Panc1 (cell line): ENCODE data around the gene TCTN3. TPM values are rescaled to one million over a fixed set of nuclear protein-coding genes. Genes with fewer than 3 reads are reported as not detected.

Experiments used
- ATAC-seq: fragments of 200-7000 bp; cut with Tn5 transposase; 2 replicates; pipeline ENCODE4 v1.9.1; 2020; ENCODE audit warnings: mild to moderate bottlenecking, moderate library complexity
- BruUV-seq: library from RNA; stranded (reverse); fragments of 400-500 nt; replicated peaks from 2 replicates; lab custom pipeline; 2021; lab: Mats Ljungman, UMichigan
- CTCF ChIA-PET: fragments of 300-600 bp; sonication (Branson Sonifier 250); formaldehyde crosslinking; loops from one replicate; lab custom pipeline; 2022; ENCODE audit warnings: antibody characterized with exemption; lab: Charles Lee
- POLR2A ChIA-PET: fragments of 300-600 bp; sonication (Branson Sonifier 250); formaldehyde crosslinking; loops from one replicate; lab custom pipeline; 2022; ENCODE audit warnings: antibody characterized with exemption; lab: Charles Lee
- DNase-seq: peaks from one replicate; pipeline ENCODE4 v3.0.0-alpha.2; 2010; ENCODE audit warnings: low read depth, low spot score
- H3K27ac ChIP-seq: 2 replicates; pipeline ENCODE4 v1.5.1; 2011; ENCODE audit warnings: mild to moderate bottlenecking, low read length, inconsistent platforms
- H3K27me3 ChIP-seq: fragments of 200-500 bp; sonication (Bioruptor generic); 2 replicates; pipeline ENCODE4 v1.6.0; 2014; ENCODE audit warnings: low read length, inconsistent platforms; ENCODE audit not compliant: control insufficient read depth, insufficient read depth
- H3K36me3 ChIP-seq: fragments of 200-500 bp; sonication (Bioruptor generic); 2 replicates; pipeline ENCODE4 v1.5.1; 2014; ENCODE audit warnings: inconsistent platforms, mild to moderate bottlenecking, low read length, moderate library complexity; ENCODE audit not compliant: control insufficient read depth, insufficient read depth
- H3K4me1 ChIP-seq: 2 replicates; pipeline ENCODE4 v1.5.1; 2011; ENCODE audit warnings: inconsistent platforms, mild to moderate bottlenecking, low read length, moderate library complexity; ENCODE audit not compliant: control insufficient read depth, insufficient read depth
- H3K4me3 ChIP-seq, 2 experiments: 2 replicates each; pipeline ENCODE4 v1.5.1; 2011 to 2012; ENCODE audit warnings: low read depth in 2 of 2, low read length in 2 of 2, mild to moderate bottlenecking in 2 of 2, inconsistent platforms in 1 of 2, moderate library complexity in 1 of 2
- H3K9me3 ChIP-seq: fragments of 200-500 bp; sonication (Bioruptor generic); 2 replicates; pipeline ENCODE4 v1.5.1; 2014; ENCODE audit warnings: low read depth, mild to moderate bottlenecking, inconsistent platforms, low read length, moderate library complexity; ENCODE audit not compliant: control insufficient read depth, insufficient read depth
- POLR2AphosphoS5 ChIP-seq: IDR thresholded peaks from 2 replicates; pipeline ENCODE4 v1.6.1; 2012; ENCODE audit warnings: mild to moderate bottlenecking, low read depth, low read length, moderate library complexity
- SIN3A ChIP-seq: IDR thresholded peaks from 2 replicates; pipeline ENCODE4 v1.6.1; 2012; ENCODE audit warnings: low read depth, mild to moderate bottlenecking, low read length, moderate library complexity, borderline replicate concordance; ENCODE audit not compliant: insufficient read depth
- TCF7L2 ChIP-seq: IDR thresholded peaks from 2 replicates; pipeline ENCODE4 v1.6.1; 2011; ENCODE audit warnings: mild to moderate bottlenecking, low read depth, low read length, inconsistent platforms
- in situ Hi-C: cut with HindIII; loops from 2 replicates; pipeline ENCODE4 v1.10.0; 2016; ENCODE audit warnings: low sequenced_read_pairs, low pct_unique_long_range_greater_than_20kb
- intact Hi-C: fragments of 100-400 bp; cut with micrococcal nuclease; formaldehyde crosslinking; loops from one replicate; pipeline ENCODE4 v1.10.0; 2022; ENCODE audit not compliant: unreplicated experiment
- total RNA-seq: library from RNA; stranded (reverse); gene quantifications from one replicate; pipeline ENCODE4 v1.2.1, GENCODE V29; 2021; ENCODE audit not compliant: unreplicated experiment
- TF ChIP-seq, protein P1 (sequence below), 2 experiments: IDR thresholded peaks; 2 replicates each; pipeline ENCODE4 v1.6.1; 2011 to 2012; ENCODE audit warnings: low read depth in 2 of 2, control low read depth in 1 of 2, low read length in 1 of 2, mild to moderate bottlenecking in 1 of 2, moderate library complexity in 1 of 2; ENCODE audit not compliant: insufficient read depth in 1 of 2
- TF ChIP-seq, protein P2 (sequence below): fragments of 450-650 bp; IDR thresholded peaks from 2 replicates; pipeline ENCODE4 v1.5.1; 2017; ENCODE audit warnings: mild to moderate bottlenecking

TCTN3 gene
- total RNA-seq, 1 experiment from 2014 or later = 56.6 TPM

DNA sequence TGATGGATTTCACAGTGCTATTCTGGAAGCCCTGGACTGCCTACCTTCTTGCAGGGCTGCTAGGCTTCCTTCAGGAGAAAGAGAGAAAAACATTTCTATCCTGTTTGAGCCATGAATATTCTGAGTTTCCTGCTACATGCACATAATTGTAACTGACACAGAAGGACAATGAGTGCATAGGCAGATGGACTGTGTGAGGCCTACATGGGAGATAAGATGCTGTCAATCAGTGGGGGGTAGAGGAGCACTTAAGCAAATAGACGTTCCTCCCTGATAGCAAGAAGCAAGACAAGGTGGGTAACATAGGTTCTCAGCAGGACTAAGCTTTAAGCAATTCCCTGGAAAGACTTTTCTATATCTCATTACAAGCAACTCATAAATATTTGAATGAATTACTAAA is 48.8 kb downstream of the TCTN3 start:
- CTCF ChIA-PET = no interaction called here
- Histone ChIP-seq H3K27ac (no peak overlapping the region), H3K9me3 (no peaks in the 10 kb centered on the region), H3K4me3 (no peak overlapping the region), H3K27me3 (no peaks in the 10 kb centered on the region), H3K4me1 (no peaks in the 10 kb centered on the region), H3K36me3 (peaks cover 4% of the 10 kb centered on the region; the same call in 1 of the 2 replicates)
- TF ChIP-seq TCF7L2 (no peak), POLR2AphosphoS5 (no peak), SIN3A (no peak)
- TF ChIP-seq, protein P1, sequence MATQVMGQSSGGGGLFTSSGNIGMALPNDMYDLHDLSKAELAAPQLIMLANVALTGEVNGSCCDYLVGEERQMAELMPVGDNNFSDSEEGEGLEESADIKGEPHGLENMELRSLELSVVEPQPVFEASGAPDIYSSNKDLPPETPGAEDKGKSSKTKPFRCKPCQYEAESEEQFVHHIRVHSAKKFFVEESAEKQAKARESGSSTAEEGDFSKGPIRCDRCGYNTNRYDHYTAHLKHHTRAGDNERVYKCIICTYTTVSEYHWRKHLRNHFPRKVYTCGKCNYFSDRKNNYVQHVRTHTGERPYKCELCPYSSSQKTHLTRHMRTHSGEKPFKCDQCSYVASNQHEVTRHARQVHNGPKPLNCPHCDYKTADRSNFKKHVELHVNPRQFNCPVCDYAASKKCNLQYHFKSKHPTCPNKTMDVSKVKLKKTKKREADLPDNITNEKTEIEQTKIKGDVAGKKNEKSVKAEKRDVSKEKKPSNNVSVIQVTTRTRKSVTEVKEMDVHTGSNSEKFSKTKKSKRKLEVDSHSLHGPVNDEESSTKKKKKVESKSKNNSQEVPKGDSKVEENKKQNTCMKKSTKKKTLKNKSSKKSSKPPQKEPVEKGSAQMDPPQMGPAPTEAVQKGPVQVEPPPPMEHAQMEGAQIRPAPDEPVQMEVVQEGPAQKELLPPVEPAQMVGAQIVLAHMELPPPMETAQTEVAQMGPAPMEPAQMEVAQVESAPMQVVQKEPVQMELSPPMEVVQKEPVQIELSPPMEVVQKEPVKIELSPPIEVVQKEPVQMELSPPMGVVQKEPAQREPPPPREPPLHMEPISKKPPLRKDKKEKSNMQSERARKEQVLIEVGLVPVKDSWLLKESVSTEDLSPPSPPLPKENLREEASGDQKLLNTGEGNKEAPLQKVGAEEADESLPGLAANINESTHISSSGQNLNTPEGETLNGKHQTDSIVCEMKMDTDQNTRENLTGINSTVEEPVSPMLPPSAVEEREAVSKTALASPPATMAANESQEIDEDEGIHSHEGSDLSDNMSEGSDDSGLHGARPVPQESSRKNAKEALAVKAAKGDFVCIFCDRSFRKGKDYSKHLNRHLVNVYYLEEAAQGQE (IDR thresholded peaks at IDR 0.05; ENCODE audit: insufficient read depth in 1 of 2, low read depth in 2 of 2, low read length in 1 of 2) = no peak
- TF ChIP-seq, protein P2, sequence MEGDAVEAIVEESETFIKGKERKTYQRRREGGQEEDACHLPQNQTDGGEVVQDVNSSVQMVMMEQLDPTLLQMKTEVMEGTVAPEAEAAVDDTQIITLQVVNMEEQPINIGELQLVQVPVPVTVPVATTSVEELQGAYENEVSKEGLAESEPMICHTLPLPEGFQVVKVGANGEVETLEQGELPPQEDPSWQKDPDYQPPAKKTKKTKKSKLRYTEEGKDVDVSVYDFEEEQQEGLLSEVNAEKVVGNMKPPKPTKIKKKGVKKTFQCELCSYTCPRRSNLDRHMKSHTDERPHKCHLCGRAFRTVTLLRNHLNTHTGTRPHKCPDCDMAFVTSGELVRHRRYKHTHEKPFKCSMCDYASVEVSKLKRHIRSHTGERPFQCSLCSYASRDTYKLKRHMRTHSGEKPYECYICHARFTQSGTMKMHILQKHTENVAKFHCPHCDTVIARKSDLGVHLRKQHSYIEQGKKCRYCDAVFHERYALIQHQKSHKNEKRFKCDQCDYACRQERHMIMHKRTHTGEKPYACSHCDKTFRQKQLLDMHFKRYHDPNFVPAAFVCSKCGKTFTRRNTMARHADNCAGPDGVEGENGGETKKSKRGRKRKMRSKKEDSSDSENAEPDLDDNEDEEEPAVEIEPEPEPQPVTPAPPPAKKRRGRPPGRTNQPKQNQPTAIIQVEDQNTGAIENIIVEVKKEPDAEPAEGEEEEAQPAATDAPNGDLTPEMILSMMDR = no peak
- ATAC-seq = no peak
- POLR2A ChIA-PET = no interaction called here
- in situ Hi-C loops (no loop called here), intact Hi-C loops (no loop called here)
- DNase-seq = no peak
- no TSS peak for BruUV-seq

DNA sequence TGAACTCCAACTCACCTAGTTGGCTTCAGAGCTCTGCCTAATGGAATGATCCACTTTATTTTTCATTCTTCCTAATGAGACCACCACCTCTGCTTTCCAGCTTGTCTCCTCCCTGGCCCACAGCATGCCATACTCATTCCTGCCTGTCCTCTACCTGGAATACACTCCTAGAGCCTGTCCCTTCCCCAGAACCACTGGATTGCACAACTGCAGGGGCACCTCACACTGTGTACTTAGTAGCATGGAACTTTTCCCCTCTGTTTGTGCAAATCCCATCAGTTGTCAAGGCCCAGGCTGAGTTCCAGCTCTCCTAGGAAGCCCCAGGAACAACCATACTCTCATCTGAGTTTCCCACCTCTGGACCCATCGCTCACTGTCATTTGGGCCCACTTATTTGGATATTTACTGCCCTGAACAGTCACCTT is 52.8 kb downstream of the TCTN3 start:
- TF ChIP-seq, protein P1 (IDR thresholded peaks at IDR 0.05; ENCODE audit: insufficient read depth in 1 of 2, low read depth in 2 of 2, low read length in 1 of 2) = no peak
- TF ChIP-seq, protein P2 = no peak
- TF ChIP-seq POLR2AphosphoS5 = no peak
- no peak for TF ChIP-seq SIN3A
- TF ChIP-seq TCF7L2 = no peak
- DNase-seq = no peak
- Histone ChIP-seq H3K36me3 (peaks cover 10% of the 10 kb centered on the region), H3K27me3 (no peaks in the 10 kb centered on the region), H3K4me3 (no peak overlapping the region), H3K9me3 (no peaks in the 10 kb centered on the region), H3K4me1 (no peaks in the 10 kb centered on the region), H3K27ac (no peak overlapping the region)
- intact Hi-C loops (no loop called here), in situ Hi-C loops (no loop called here)
- ChIA-PET CTCF (interaction anchor here (0.7 kb wide), 1 partner anchor 251 kb away, joined by 3 read pairs; no protein-coding TSS in a partner anchor), POLR2A (no interaction called here)
- no TSS peak for BruUV-seq
- ATAC-seq = no peak
